Measurements from ENCODE around the gene REM1.

Gene REM1

GRCh38 chr20:31475472-31476293 is 595 bp downstream of the REM1 start:
- TF ChIP-seq ZFP3 (CRISPR knock-in tag; IDR thresholded peaks at IDR 0.05) (no peak), OSR1 (CRISPR knock-in tag; IDR thresholded peaks at IDR 0.05) (no peak), ARNTL (CRISPR knock-in tag; IDR thresholded peaks at IDR 0.05; ENCODE audit: borderline replicate concordance, low read depth) (no peak), ZNF565 (CRISPR knock-in tag; conservative IDR thresholded peaks at IDR 0.05; ENCODE audit: low read depth) (no peak), ZFP30 (CRISPR knock-in tag; IDR thresholded peaks at IDR 0.05) (no peak), PATZ1 (CRISPR knock-in tag; IDR thresholded peaks at IDR 0.05; ENCODE audit: borderline replicate concordance) (no peak), TOX (CRISPR knock-in tag; IDR thresholded peaks at IDR 0.05; ENCODE audit: borderline replicate concordance) (no peak), CSDC2 (CRISPR knock-in tag; IDR thresholded peaks at IDR 0.05) (no peak)
- ATAC-seq, result peak; percentile 65

- no peak; the same call in 2 of the 3 replicates for ATAC-seq
- no peak for TF ChIP-seq CSRNP3 (CRISPR knock-in tag; IDR thresholded peaks at IDR 0.05)
These were observed 1.2 kb downstream of the REM1 start for GRCh38 chr20:31476294-31476585.

- TF ChIP-seq OSR1 (CRISPR knock-in tag; IDR thresholded peaks at IDR 0.05), result no peak
- no peak for TF ChIP-seq CREB5 (CRISPR knock-in tag; IDR thresholded peaks at IDR 0.05; ENCODE audit: low read depth)
- no peak for TF ChIP-seq ZNF565 (CRISPR knock-in tag; conservative IDR thresholded peaks at IDR 0.05; ENCODE audit: low read depth)
- TF ChIP-seq CSRNP3 (CRISPR knock-in tag; IDR thresholded peaks at IDR 0.05), result no peak
- no peak for TF ChIP-seq CSDC2 (CRISPR knock-in tag; IDR thresholded peaks at IDR 0.05)
- no peak for TF ChIP-seq ESRRG (CRISPR knock-in tag; IDR thresholded peaks at IDR 0.05)
- TF ChIP-seq ZNF70 (CRISPR knock-in tag; IDR thresholded peaks at IDR 0.05), result no peak
- no peak for TF ChIP-seq ZFP3 (CRISPR knock-in tag; IDR thresholded peaks at IDR 0.05)
- no peak for TF ChIP-seq TOX (CRISPR knock-in tag; IDR thresholded peaks at IDR 0.05; ENCODE audit: borderline replicate concordance)
- no peak for TF ChIP-seq ISL1 (CRISPR knock-in tag; IDR thresholded peaks at IDR 0.05)
- no peak for TF ChIP-seq TSHZ2 (CRISPR knock-in tag; IDR thresholded peaks at IDR 0.05)
- no peak for TF ChIP-seq BACH2 (CRISPR knock-in tag; IDR thresholded peaks at IDR 0.05; ENCODE audit: borderline replicate concordance)
- TF ChIP-seq ZC3H10 (CRISPR knock-in tag; IDR thresholded peaks at IDR 0.05), result no peak
- no peak for TF ChIP-seq SNAI2 (CRISPR knock-in tag; IDR thresholded peaks at IDR 0.05)
- no peak for TF ChIP-seq ZFP30 (CRISPR knock-in tag; IDR thresholded peaks at IDR 0.05)
- TF ChIP-seq PPARA (CRISPR knock-in tag; IDR thresholded peaks at IDR 0.05; ENCODE audit: borderline replicate concordance), result no peak
- no peak for ATAC-seq
These were observed 1.6 kb downstream of the REM1 start for GRCh38 chr20:31476643-31477215.
